K562 (cell line): ENCODE results near the gene RPS6KA4. TPM values are rescaled to one million over a fixed set of nuclear protein-coding genes. Genes with fewer than 3 reads are reported as not detected.

Source experiments
- CHD2 ChIP-seq: IDR thresholded peaks from 2 replicates; pipeline ENCODE4 v1.6.1; 2011; ENCODE audit warnings: low read depth, low read length
- CHD7 ChIP-seq: fragments of 200-600 bp; sonication (generic); IDR thresholded peaks from one replicate; pipeline ENCODE4 v1.6.1; 2012; ENCODE audit warnings: mild to moderate bottlenecking, low read depth, low read length, inconsistent platforms
- MECOM ChIP-seq: fragments of 250-450 bp; sonication (Bioruptor Pico); IDR thresholded peaks from 2 replicates; pipeline ENCODE4 v1.8.0; 2022; ENCODE audit warnings: inconsistent platforms
- THAP12 ChIP-seq: fragments of 250-450 bp; sonication (Bioruptor Pico); IDR thresholded peaks from 2 replicates; pipeline ENCODE4 v1.9.0; 2021; ENCODE audit warnings: mild to moderate bottlenecking, inconsistent platforms
- polyA plus RNA-seq, 8 experiments: library from polyadenylated mRNA; depleted of rRNA in 4 of 8; stranded (reverse) in 5 of 8; unstranded in 3 of 8; fragments of >200 nt; fragmentation: Nextera tagmentation in 2 of 8; fragmentation: Illumina TruSeq in 1 of 8; extraction: Ambion mirVana in 2 of 8; extraction: Trizol in 1 of 8; gene quantifications; 2 replicates each; pipeline versions ENCODE4 v1.2.1 to v1.2.3, GENCODE V29; 2011 to 2014; ENCODE audit warnings: inconsistent platforms in 1 of 8, missing spikeins in 1 of 8
- total RNA-seq, 7 experiments: library from RNA; depleted of rRNA in 6 of 7; stranded (reverse); fragments of >200 nt in 6 of 7; fragmentation: Illumina TruSeq in 2 of 7; extraction: Trizol in 2 of 7; gene quantifications; 2 replicates each; pipeline versions ENCODE4 v1.2.1 to v1.2.3, GENCODE V29; 2011 to 2021; ENCODE audit warnings: low replicate concordance in 1 of 7
- TF ChIP-seq, protein P1 (sequence below): fragments of 450-650 bp; formaldehyde crosslinking; IDR thresholded peaks from 2 replicates; pipeline ENCODE4 v1.4.0; 2020; ENCODE audit warnings: mild to moderate bottlenecking, moderate library complexity
- TF ChIP-seq, protein P2 (sequence below): sonication (generic); IDR thresholded peaks from 2 replicates; pipeline ENCODE4 v1.6.1; 2016

RPS6KA4 gene
- total and polyA plus RNA-seq, 9 of the 15 experiments (the other 6 are each of a cell fraction or from before 2014, with no cell fraction given): 0.15 to 23.8 (median 9.8) TPM

DNA sequence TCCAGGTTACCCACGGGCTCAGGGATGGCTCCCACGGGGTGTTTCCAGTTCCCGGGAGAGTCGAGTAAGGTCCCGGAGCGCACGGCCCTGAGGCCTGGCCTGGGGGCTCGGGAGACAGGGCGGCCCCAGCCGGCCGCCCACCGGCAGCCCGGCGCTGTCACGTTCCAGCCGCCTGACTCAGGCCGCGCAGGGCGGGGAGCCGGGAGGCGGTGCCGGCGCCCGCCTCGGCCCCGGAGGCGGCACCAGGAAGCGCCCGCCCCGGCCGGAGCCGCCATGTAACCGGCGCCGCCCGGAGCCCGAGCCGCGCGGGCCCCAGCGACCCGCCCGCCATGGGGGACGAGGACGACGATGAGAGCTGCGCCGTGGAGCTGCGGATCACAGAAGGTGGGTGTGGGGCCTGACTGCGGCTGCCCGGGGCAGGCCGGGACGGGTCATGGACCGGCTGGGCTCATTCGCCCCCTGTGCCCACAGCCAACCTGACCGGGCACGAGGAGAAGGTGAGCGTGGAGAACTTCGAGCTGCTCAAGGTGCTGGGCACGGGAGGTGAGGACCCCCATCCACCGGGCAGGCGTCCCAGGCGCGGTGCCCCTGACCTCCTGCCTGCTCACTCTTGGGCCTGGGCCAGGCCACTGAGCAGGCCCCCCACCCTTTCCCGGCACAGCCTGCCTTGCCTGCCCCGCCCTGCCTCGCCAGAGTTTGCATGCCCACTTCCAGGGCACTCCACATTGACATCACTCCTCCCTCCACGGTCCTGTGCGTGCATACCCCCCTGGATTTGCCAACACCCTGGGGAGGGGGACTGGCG is at the start of gene RPS6KA4 (continued):
- TF ChIP-seq, protein P1, sequence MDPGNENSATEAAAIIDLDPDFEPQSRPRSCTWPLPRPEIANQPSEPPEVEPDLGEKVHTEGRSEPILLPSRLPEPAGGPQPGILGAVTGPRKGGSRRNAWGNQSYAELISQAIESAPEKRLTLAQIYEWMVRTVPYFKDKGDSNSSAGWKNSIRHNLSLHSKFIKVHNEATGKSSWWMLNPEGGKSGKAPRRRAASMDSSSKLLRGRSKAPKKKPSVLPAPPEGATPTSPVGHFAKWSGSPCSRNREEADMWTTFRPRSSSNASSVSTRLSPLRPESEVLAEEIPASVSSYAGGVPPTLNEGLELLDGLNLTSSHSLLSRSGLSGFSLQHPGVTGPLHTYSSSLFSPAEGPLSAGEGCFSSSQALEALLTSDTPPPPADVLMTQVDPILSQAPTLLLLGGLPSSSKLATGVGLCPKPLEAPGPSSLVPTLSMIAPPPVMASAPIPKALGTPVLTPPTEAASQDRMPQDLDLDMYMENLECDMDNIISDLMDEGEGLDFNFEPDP (CRISPR knock-in tag): no peak
- TF ChIP-seq THAP12 (CRISPR knock-in tag) (peak; percentile 37), CHD7 (no peak), MECOM (CRISPR knock-in tag) (no peak), CHD2 (no peak)
- TF ChIP-seq, protein P2, sequence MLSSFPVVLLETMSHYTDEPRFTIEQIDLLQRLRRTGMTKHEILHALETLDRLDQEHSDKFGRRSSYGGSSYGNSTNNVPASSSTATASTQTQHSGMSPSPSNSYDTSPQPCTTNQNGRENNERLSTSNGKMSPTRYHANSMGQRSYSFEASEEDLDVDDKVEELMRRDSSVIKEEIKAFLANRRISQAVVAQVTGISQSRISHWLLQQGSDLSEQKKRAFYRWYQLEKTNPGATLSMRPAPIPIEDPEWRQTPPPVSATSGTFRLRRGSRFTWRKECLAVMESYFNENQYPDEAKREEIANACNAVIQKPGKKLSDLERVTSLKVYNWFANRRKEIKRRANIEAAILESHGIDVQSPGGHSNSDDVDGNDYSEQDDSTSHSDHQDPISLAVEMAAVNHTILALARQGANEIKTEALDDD: no peak
